GM23338 (cell line): ENCODE measurements around the gene ADCYAP1R1. TPM values are rescaled to one million over a fixed set of nuclear protein-coding genes. Genes with fewer than 3 reads are reported as not detected.

Experiments
- ATAC-seq: fragments of 200-7000 bp; cut with Tn5 transposase; 3 replicates; pipeline ENCODE4 v1.9.1; 2020
- DNase-seq: peaks from one replicate; pipeline ENCODE4 v3.0.0-alpha.2; 2015; ENCODE audit warnings: low spot score
- H2AFZ ChIP-seq: fragments of 200-600 bp; sonication (generic); 2 replicates; pipeline ENCODE4 v1.8.0; 2016; ENCODE audit warnings: antibody characterized with exemption, mild to moderate bottlenecking, moderate library complexity
- H3F3A ChIP-seq: fragments of 200-600 bp; sonication (generic); replicated peaks from 2 replicates; pipeline ENCODE4 v1.8.0; 2017; ENCODE audit warnings: antibody characterized with exemption, mixed run types, low read depth
- H3K27ac ChIP-seq: fragments of 200-600 bp; sonication (generic); 2 replicates; pipeline ENCODE4 v1.6.1; 2016; ENCODE audit warnings: low read depth
- H3K27me3 ChIP-seq: fragments of 200-600 bp; sonication (generic); 2 replicates; pipeline ENCODE4 v1.8.0; 2016; ENCODE audit warnings: mild to moderate bottlenecking, mixed run types, moderate library complexity; ENCODE audit not compliant: insufficient read depth
- H3K36me3 ChIP-seq: fragments of 200-600 bp; sonication (generic); 2 replicates; pipeline ENCODE4 v1.8.0; 2016; ENCODE audit warnings: mild to moderate bottlenecking; ENCODE audit not compliant: insufficient read depth
- H3K4me1 ChIP-seq: fragments of 200-600 bp; sonication (generic); 2 replicates; pipeline ENCODE4 v1.8.0; 2016; ENCODE audit warnings: mild to moderate bottlenecking, moderate library complexity; ENCODE audit not compliant: insufficient read depth
- H3K4me2 ChIP-seq: fragments of 200-600 bp; sonication (generic); 2 replicates; pipeline ENCODE4 v1.7.1; 2017; ENCODE audit warnings: mixed run types
- H3K4me3 ChIP-seq: fragments of 200-600 bp; sonication (generic); 2 replicates; pipeline ENCODE4 v1.6.1; 2016; ENCODE audit warnings: mixed run types
- H3K79me2 ChIP-seq: fragments of 200-600 bp; sonication (generic); replicated peaks from 2 replicates; pipeline ENCODE4 v1.8.0; 2017; ENCODE audit warnings: mild to moderate bottlenecking; ENCODE audit not compliant: insufficient read depth
- H3K9me2 ChIP-seq: fragments of 200-600 bp; sonication (generic); 2 replicates; pipeline ENCODE4 v1.8.0; 2017; ENCODE audit not compliant: insufficient read depth
- H4K20me1 ChIP-seq: fragments of 200-600 bp; sonication (generic); replicated peaks from 2 replicates; pipeline ENCODE4 v1.8.0; 2017; ENCODE audit warnings: mild to moderate bottlenecking; ENCODE audit not compliant: insufficient read depth
- H3K27ac Mint-ChIP-seq: 2 replicates; pipeline ENCODE4 v1.8.0; 2020; ENCODE audit warnings: inconsistent platforms, mild to moderate bottlenecking, moderate library complexity, mixed read lengths
- H3K27me3 Mint-ChIP-seq: 3 replicates; pipeline ENCODE4 v1.8.0; 2022; ENCODE audit warnings: low read depth, mild to moderate bottlenecking, moderate library complexity, mixed read lengths, inconsistent platforms; ENCODE audit not compliant: insufficient read depth, poor library complexity
- H3K36me3 Mint-ChIP-seq: 3 replicates; pipeline ENCODE4 v1.8.0; 2021; ENCODE audit warnings: low read depth, mild to moderate bottlenecking, inconsistent platforms, moderate library complexity, mixed read lengths
- H3K4me1 Mint-ChIP-seq: 3 replicates; pipeline ENCODE4 v1.8.0; 2020; ENCODE audit warnings: mild to moderate bottlenecking, inconsistent platforms, mixed read lengths
- H3K4me3 Mint-ChIP-seq: 3 replicates; pipeline ENCODE4 v1.8.0; 2021; ENCODE audit warnings: moderate library complexity, mild to moderate bottlenecking, inconsistent platforms, mixed read lengths
- H3K9me3 Mint-ChIP-seq: 3 replicates; pipeline ENCODE4 v1.8.0; 2020; ENCODE audit warnings: moderate library complexity, mild to moderate bottlenecking, inconsistent platforms, mixed read lengths
- JUNB ChIP-seq: IDR thresholded peaks from one replicate; pipeline ENCODE4 v1.6.1; 2016; ENCODE audit warnings: antibody characterized with exemption; ENCODE audit not compliant: unreplicated experiment
- STAT1 ChIP-seq: IDR thresholded peaks from one replicate; pipeline ENCODE4 v1.6.1; 2016; ENCODE audit warnings: antibody characterized with exemption; ENCODE audit not compliant: unreplicated experiment
- polyA plus RNA-seq: library from polyadenylated mRNA; unstranded; fragments of >200 nt; fragmentation: Nextera tagmentation; extraction: Ambion mirVana; gene quantifications from 2 replicates; pipeline ENCODE4 v1.2.1, GENCODE V29; 2016
- total RNA-seq: library from RNA; depleted of rRNA; stranded (reverse); fragments of >200 nt; shearing (Covaris generic); gene quantifications from 2 replicates; pipeline ENCODE4 v1.2.3, GENCODE V29; 2014
- TF ChIP-seq, protein P1 (sequence below): fragments of 250-450 bp; sonication (Bioruptor Pico); IDR thresholded peaks from 2 replicates; pipeline ENCODE4 v1.5.0; 2020; ENCODE audit warnings: mild to moderate bottlenecking, moderate library complexity
- TF ChIP-seq, protein P2 (sequence below): IDR thresholded peaks from one replicate; pipeline ENCODE4 v1.6.1; 2018; ENCODE audit warnings: antibody characterized with exemption; ENCODE audit not compliant: unreplicated experiment

The ADCYAP1R1 gene
- total and polyA plus RNA-seq, 2 experiments from 2014 or later, result 1.8 to 10.6 TPM

DNA sequence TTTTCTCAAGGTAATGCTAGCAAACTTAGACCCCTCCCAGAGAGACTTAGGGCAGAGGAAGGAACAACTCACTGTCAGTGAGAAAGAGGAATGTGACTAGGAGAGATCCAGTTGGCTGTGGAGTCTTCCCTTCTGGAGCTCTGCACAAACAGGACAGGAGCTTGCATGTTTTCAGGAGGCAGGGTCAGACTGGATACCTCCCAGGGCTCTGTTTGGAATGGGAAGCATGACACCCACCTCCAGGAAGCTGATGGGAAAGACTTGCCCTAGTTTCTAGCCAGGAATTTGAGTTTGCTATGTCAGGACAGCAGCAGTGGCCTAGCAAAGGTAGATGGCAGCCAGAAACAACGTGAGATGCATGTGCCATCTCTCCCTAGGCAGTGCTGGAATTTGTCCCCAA is 47.7 kb upstream of the ADCYAP1R1 start (continued):
- TF ChIP-seq, protein P1, sequence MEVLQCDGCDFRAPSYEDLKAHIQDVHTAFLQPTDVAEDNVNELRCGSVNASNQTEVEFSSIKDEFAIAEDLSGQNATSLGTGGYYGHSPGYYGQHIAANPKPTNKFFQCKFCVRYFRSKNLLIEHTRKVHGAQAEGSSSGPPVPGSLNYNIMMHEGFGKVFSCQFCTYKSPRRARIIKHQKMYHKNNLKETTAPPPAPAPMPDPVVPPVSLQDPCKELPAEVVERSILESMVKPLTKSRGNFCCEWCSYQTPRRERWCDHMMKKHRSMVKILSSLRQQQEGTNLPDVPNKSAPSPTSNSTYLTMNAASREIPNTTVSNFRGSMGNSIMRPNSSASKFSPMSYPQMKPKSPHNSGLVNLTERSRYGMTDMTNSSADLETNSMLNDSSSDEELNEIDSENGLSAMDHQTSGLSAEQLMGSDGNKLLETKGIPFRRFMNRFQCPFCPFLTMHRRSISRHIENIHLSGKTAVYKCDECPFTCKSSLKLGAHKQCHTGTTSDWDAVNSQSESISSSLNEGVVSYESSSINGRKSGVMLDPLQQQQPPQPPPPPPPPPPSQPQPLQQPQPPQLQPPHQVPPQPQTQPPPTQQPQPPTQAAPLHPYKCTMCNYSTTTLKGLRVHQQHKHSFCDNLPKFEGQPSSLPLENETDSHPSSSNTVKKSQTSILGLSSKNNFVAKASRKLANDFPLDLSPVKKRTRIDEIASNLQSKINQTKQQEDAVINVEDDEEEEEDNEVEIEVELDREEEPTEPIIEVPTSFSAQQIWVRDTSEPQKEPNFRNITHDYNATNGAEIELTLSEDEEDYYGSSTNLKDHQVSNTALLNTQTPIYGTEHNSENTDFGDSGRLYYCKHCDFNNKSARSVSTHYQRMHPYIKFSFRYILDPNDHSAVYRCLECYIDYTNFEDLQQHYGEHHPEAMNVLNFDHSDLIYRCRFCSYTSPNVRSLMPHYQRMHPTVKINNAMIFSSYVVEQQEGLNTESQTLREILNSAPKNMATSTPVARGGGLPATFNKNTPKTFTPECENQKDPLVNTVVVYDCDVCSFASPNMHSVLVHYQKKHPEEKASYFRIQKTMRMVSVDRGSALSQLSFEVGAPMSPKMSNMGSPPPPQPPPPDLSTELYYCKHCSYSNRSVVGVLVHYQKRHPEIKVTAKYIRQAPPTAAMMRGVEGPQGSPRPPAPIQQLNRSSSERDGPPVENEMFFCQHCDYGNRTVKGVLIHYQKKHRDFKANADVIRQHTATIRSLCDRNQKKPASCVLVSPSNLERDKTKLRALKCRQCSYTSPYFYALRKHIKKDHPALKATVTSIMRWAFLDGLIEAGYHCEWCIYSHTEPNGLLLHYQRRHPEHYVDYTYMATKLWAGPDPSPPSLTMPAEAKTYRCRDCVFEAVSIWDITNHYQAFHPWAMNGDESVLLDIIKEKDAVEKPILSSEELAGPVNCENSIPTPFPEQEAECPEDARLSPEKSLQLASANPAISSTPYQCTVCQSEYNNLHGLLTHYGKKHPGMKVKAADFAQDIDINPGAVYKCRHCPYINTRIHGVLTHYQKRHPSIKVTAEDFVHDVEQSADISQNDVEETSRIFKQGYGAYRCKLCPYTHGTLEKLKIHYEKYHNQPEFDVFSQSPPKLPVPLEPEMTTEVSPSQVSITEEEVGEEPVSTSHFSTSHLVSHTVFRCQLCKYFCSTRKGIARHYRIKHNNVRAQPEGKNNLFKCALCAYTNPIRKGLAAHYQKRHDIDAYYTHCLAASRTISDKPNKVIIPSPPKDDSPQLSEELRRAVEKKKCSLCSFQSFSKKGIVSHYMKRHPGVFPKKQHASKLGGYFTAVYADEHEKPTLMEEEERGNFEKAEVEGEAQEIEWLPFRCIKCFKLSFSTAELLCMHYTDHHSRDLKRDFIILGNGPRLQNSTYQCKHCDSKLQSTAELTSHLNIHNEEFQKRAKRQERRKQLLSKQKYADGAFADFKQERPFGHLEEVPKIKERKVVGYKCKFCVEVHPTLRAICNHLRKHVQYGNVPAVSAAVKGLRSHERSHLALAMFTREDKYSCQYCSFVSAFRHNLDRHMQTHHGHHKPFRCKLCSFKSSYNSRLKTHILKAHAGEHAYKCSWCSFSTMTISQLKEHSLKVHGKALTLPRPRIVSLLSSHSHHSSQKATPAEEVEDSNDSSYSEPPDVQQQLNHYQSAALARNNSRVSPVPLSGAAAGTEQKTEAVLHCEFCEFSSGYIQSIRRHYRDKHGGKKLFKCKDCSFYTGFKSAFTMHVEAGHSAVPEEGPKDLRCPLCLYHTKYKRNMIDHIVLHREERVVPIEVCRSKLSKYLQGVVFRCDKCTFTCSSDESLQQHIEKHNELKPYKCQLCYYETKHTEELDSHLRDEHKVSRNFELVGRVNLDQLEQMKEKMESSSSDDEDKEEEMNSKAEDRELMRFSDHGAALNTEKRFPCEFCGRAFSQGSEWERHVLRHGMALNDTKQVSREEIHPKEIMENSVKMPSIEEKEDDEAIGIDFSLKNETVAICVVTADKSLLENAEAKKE (CRISPR knock-in tag), result no peak
- no peak for TF ChIP-seq JUNB

DNA sequence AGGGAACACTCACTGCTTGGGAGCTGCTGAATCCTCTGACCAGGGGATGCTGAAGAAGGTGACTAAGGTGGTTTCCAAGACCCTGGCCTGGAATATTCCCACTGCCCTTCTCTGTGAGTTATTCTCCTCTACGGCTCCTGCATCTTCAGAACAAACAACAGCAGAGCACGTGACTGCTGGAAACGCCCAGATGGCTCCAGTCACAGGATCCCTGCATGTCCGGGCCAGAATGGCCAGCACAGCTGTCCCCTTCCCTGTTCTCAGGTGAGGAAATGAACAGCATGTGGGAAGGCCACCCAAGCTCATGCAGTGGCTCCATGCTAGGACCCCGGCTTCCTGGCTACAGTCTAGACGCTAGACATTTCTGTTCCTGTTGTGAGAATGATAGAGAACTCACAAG is 45.3 kb upstream of the ADCYAP1R1 start:
- Mint-ChIP-seq H3K27me3 (peaks cover 10% of the 10 kb centered on the region), H3K27ac (no peak overlapping the region), H3K4me3 (no peak overlapping the region), H3K4me1 (0 out of 3 replicates have a peak, but pooled peaks cover 2% of the 10 kb centered on the region), H3K36me3 (peaks cover 10% of the 10 kb centered on the region; the same call in 2 of the 3 replicates), H3K9me3 (no peaks in the 10 kb centered on the region)
- H3F3A ChIP-seq, result no peaks in the 10 kb centered on the region
- no peak for ATAC-seq
- H3K36me3 ChIP-seq, result no peaks in the 10 kb centered on the region
- TF ChIP-seq, protein P2, sequence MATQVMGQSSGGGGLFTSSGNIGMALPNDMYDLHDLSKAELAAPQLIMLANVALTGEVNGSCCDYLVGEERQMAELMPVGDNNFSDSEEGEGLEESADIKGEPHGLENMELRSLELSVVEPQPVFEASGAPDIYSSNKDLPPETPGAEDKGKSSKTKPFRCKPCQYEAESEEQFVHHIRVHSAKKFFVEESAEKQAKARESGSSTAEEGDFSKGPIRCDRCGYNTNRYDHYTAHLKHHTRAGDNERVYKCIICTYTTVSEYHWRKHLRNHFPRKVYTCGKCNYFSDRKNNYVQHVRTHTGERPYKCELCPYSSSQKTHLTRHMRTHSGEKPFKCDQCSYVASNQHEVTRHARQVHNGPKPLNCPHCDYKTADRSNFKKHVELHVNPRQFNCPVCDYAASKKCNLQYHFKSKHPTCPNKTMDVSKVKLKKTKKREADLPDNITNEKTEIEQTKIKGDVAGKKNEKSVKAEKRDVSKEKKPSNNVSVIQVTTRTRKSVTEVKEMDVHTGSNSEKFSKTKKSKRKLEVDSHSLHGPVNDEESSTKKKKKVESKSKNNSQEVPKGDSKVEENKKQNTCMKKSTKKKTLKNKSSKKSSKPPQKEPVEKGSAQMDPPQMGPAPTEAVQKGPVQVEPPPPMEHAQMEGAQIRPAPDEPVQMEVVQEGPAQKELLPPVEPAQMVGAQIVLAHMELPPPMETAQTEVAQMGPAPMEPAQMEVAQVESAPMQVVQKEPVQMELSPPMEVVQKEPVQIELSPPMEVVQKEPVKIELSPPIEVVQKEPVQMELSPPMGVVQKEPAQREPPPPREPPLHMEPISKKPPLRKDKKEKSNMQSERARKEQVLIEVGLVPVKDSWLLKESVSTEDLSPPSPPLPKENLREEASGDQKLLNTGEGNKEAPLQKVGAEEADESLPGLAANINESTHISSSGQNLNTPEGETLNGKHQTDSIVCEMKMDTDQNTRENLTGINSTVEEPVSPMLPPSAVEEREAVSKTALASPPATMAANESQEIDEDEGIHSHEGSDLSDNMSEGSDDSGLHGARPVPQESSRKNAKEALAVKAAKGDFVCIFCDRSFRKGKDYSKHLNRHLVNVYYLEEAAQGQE, result no peak
- no peak for TF ChIP-seq STAT1
- H3K27ac ChIP-seq, result no peak overlapping the region
- H3K9me2 ChIP-seq, result 0 out of 2 replicates have a peak, but pooled peaks cover 8% of the 10 kb centered on the region
- no peaks in the 10 kb centered on the region for H3K27me3 ChIP-seq
- no peaks in the 10 kb centered on the region for H4K20me1 ChIP-seq
- H3K79me2 ChIP-seq, result no peaks in the 10 kb centered on the region
- no peaks in the 10 kb centered on the region for H3K4me1 ChIP-seq
- DNase-seq, result no peak
- H3K4me3 ChIP-seq, result no peak overlapping the region
- H2AFZ ChIP-seq, result no peak overlapping the region
- H3K4me2 ChIP-seq, result no peak overlapping the region
